Dendritic cell treated with granulocyte-macrophage colony-stimulating factor and Interleukin-4, amounts not matched to agents 40 ng/mL and 50 ng/mL, for 4 days (primary cell): ENCODE measurements around the gene FAM20C.
"Not testable (repeated sequence)": the region's sequence is repeated elsewhere in the genome, so short reads cannot be mapped to it uniquely, and the experiment has no call there.

Source experiments
- H3K27ac Mint-ChIP-seq: one replicate; pipeline ENCODE4 v1.8.0; 2022; ENCODE audit warnings: mild to moderate bottlenecking, mixed read lengths
- H3K27me3 Mint-ChIP-seq: one replicate; pipeline ENCODE4 v1.8.0; 2022; ENCODE audit warnings: mild to moderate bottlenecking, mixed read lengths
- H3K36me3 Mint-ChIP-seq: one replicate; pipeline ENCODE4 v1.8.0; 2022; ENCODE audit warnings: low read depth, mixed read lengths
- H3K4me1 Mint-ChIP-seq: one replicate; pipeline ENCODE4 v1.8.0; 2022; ENCODE audit warnings: low read depth, mixed read lengths
- H3K4me3 Mint-ChIP-seq: one replicate; pipeline ENCODE4 v1.8.0; 2022; ENCODE audit warnings: mild to moderate bottlenecking, moderate library complexity, mixed read lengths
- H3K9me3 Mint-ChIP-seq: one replicate; pipeline ENCODE4 v1.8.0; 2022; ENCODE audit warnings: mixed read lengths
- intact Hi-C: fragments of 100-400 bp; cut with micrococcal nuclease; formaldehyde crosslinking; loops from one replicate; pipeline ENCODE4 v1.15.0; 2022

Gene FAM20C

DNA sequence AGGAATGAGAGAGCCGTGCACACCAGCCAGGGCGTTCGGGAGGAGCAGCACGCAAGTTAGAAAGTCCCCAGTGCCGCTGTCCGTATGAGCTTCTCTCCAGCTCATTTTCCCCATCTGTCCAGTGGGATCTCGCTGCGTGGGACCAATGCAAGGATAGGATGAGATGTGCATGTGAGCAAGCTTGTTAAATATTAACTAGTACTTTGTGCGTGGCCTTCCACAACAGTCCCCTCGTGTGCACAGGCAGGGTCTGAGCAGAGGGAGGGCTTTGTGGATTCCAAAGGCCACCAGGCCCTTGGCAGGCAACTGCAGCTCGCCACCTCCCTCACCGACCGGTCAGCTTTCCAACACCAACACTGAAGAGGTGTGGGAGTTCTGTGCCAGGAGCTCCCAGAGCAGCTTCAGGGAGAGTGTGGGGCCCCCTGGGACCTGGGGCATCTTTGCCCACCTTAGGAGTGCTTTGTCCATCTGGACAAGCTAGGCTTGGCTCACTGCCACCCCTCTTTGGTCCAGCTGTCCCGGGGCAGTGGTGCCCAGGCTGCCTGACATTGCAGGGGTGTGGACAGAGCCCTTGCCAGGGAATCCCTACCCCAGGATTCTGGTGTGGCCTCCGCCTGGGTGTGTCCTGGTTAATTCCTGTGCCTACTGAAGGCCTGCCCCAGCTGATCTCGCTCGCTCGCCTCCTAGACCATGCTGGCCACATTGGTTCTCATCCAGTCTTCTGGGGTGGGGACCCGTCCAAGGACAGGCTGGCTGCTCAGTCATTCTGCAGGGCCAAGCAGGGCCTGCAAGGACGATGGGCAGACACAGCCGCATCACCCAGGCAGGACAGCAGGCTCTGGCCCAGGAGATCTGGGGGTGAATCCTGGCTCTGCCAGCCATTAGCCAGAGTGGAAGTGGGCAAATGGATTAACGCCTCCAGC, 5.3 kb downstream of the FAM20C start:
- no peaks in the 10 kb centered on the region for H3K9me3 Mint-ChIP-seq
- H3K27ac Mint-ChIP-seq, result no peak overlapping the region
- peaks cover 90% of the 10 kb centered on the region for H3K36me3 Mint-ChIP-seq
- intact Hi-C loops, result no loop called here
- H3K27me3 Mint-ChIP-seq, result peaks cover 2% of the 10 kb centered on the region
- H3K4me3 Mint-ChIP-seq, result no peak overlapping the region
- H3K4me1 Mint-ChIP-seq, result peaks cover 57% of the 10 kb centered on the region

GRCh38 chr7:199483-200249, 7.3 kb downstream of the FAM20C start:
- Mint-ChIP-seq H3K27me3 (no peaks in the 10 kb centered on the region), H3K36me3 (peaks cover 100% of the 10 kb centered on the region), H3K27ac (no peak overlapping the region), H3K9me3 (no peaks in the 10 kb centered on the region), H3K4me3 (no peak overlapping the region), H3K4me1 (peaks cover 44% of the 10 kb centered on the region)
- intact Hi-C loops, result no loop called here

GRCh38 chr7:200290-200689, 7.9 kb downstream of the FAM20C start:
- H3K36me3 Mint-ChIP-seq, result peaks cover 100% of the 10 kb centered on the region
- intact Hi-C loops, result no loop called here
- no peaks in the 10 kb centered on the region for H3K27me3 Mint-ChIP-seq
- H3K9me3 Mint-ChIP-seq, result no peaks in the 10 kb centered on the region
- no peak overlapping the region for H3K4me3 Mint-ChIP-seq
- no peak overlapping the region for H3K27ac Mint-ChIP-seq
- peaks cover 38% of the 10 kb centered on the region for H3K4me1 Mint-ChIP-seq

- no peaks in the 10 kb centered on the region for H3K9me3 Mint-ChIP-seq
- intact Hi-C loops, result no loop called here
- peaks cover 100% of the 10 kb centered on the region for H3K36me3 Mint-ChIP-seq
- no peaks in the 10 kb centered on the region for H3K27me3 Mint-ChIP-seq
- no peak overlapping the region for H3K27ac Mint-ChIP-seq
- H3K4me1 Mint-ChIP-seq, result peaks cover 34% of the 10 kb centered on the region
- H3K4me3 Mint-ChIP-seq, result no peak overlapping the region
These were observed 8.3 kb downstream of the FAM20C start for GRCh38 chr7:200704-201103.

DNA sequence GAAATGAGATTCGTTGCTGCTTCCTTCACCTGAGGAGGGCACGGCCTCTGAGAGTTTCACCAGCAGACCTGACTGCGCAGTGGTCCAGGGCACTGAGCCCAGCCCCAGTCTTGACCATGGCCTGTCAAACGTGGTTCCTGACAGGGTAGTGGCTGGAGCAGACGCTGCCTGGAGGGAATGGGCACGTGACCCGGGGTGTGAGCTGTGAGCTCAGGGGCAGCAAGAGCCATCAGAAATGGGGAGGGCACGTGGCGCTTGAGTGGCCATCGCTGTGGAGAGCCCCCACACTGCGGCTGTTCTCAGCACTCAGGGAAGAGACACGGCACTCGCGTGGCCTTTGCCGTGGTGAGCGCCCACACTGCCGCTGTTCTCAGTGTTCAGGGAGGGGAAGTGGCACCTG, 12.0 kb downstream of the FAM20C start:
- no peaks in the 10 kb centered on the region for H3K27me3 Mint-ChIP-seq
- H3K36me3 Mint-ChIP-seq, result peaks cover 100% of the 10 kb centered on the region
- H3K4me1 Mint-ChIP-seq, result peaks cover 27% of the 10 kb centered on the region
- no peak overlapping the region for H3K27ac Mint-ChIP-seq
- intact Hi-C loops, result no loop called here
- H3K9me3 Mint-ChIP-seq, result no peaks in the 10 kb centered on the region
- no peak overlapping the region for H3K4me3 Mint-ChIP-seq

DNA sequence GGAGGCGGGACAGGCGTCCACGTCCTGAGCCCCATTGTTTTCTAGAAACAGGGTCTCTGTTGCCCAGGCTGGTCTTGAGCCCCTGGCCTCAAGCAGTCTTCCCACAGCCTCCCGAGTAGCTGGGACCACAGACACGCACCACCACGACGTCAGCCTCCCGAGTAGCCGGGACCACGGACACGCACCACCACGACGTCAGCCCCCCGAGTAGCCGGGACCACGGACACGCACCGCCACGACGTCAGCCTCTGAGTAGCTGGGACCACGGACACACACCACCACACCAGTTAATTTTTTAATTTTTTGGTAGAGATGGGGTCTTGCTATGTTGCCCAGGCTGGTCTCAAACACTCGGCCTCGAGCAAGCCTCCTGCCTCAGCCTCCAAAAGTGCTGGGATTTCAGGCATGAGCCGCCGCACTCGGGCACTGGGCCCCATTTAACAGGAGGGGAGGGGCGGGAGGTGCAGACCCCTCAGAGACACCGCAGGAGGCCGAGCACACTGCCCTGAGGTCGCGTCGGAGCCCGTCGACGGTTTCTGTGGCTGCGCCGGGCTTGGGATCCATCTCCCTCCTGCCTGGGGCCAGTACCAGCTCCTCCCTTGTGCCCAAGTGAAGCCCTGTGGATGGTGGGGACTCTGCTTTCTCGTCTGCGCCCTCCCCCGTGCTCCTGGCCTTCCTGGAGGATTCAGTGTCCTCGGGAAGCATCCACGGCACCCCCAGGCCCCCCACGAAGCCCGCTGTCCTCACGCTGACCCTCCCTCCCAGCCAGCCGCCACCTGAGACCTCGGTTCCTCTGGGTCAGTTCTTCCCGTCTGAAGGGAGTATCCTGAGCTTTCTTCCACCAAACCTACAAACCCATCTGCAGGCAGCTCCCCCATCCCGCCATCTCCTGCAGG, 13.0 kb downstream of the FAM20C start:
- Mint-ChIP-seq H3K36me3 (peaks cover 100% of the 10 kb centered on the region), H3K4me3 (no peak overlapping the region), H3K4me1 (peaks cover 37% of the 10 kb centered on the region), H3K9me3 (no peaks in the 10 kb centered on the region), H3K27ac (no peak overlapping the region), H3K27me3 (no peaks in the 10 kb centered on the region)
- intact Hi-C loops, result no loop called here

DNA sequence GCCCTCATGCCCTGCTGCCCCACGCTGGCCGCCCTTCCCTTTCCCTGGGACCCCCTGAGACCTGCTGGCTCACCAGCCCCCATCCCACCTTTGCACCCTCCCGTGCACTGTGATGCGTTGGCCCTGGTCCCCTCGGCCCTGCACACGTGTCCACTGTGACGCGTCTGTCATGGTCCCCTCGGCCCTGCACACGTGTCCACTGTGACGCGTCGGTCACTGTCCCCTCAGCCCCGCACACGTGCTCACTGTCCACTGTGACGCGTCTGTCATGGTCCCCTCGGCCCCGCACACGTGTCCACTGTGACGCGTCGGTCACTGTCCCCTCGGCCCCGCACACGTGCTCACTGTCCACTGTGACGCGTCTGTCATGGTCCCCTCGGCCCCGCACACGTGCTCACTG, 14.0 kb downstream of the FAM20C start:
- H3K27ac Mint-ChIP-seq, intact Hi-C loops, H3K27me3 Mint-ChIP-seq, H3K4me3 Mint-ChIP-seq, H3K9me3 Mint-ChIP-seq: not testable (repeated sequence)
- H3K4me1 Mint-ChIP-seq, result peaks cover 39% of the 10 kb centered on the region
- H3K36me3 Mint-ChIP-seq, result peaks cover 100% of the 10 kb centered on the region

GRCh38 chr7:207418-208129, 15.2 kb downstream of the FAM20C start:
- Mint-ChIP-seq H3K27ac (no peak overlapping the region), H3K9me3 (no peaks in the 10 kb centered on the region), H3K27me3 (no peaks in the 10 kb centered on the region), H3K36me3 (peaks cover 100% of the 10 kb centered on the region), H3K4me3 (no peak overlapping the region), H3K4me1 (peaks cover 35% of the 10 kb centered on the region)
- intact Hi-C loops, result no loop called here

- intact Hi-C loops, result no loop called here
- Mint-ChIP-seq H3K36me3 (peaks cover 100% of the 10 kb centered on the region), H3K4me1 (peaks cover 41% of the 10 kb centered on the region), H3K4me3 (no peak overlapping the region), H3K27me3 (no peaks in the 10 kb centered on the region), H3K27ac (no peak overlapping the region), H3K9me3 (no peaks in the 10 kb centered on the region)
These were observed 15.8 kb downstream of the FAM20C start for GRCh38 chr7:208130-208673.

DNA sequence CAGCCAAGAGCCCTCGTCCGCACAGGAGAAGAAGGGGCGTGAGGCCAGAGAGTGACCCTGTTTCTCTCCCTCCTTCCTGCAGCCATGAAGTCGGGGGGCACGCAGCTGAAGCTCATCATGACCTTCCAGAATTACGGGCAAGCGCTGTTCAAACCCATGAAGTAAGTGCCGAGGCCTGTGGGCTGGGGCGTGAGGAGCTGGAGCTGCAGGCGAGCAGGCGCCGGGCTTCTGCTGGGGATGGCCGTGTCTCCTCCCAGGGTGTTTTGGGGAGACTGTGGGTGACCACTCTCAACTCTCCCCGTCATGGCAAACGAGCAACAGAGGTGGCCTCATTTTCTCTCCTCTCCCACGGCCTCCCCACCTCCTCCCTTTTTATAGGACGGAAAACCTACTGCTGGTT, 16.4 kb downstream of the FAM20C start:
- H3K27ac Mint-ChIP-seq, result no peak overlapping the region
- H3K4me1 Mint-ChIP-seq, result peaks cover 48% of the 10 kb centered on the region
- H3K36me3 Mint-ChIP-seq, result peaks cover 100% of the 10 kb centered on the region
- H3K4me3 Mint-ChIP-seq, result no peak overlapping the region
- H3K9me3 Mint-ChIP-seq, result no peaks in the 10 kb centered on the region
- H3K27me3 Mint-ChIP-seq, result no peaks in the 10 kb centered on the region
- intact Hi-C loops, result no loop called here

- Mint-ChIP-seq H3K27me3 (no peaks in the 10 kb centered on the region), H3K4me1 (peaks cover 54% of the 10 kb centered on the region), H3K9me3 (no peaks in the 10 kb centered on the region), H3K4me3 (no peak overlapping the region), H3K27ac (peak overlapping the region; percentile 75), H3K36me3 (peaks cover 100% of the 10 kb centered on the region)
- intact Hi-C loops, result no loop called here
These were observed 17.0 kb downstream of the FAM20C start for GRCh38 chr7:209416-209815.

DNA sequence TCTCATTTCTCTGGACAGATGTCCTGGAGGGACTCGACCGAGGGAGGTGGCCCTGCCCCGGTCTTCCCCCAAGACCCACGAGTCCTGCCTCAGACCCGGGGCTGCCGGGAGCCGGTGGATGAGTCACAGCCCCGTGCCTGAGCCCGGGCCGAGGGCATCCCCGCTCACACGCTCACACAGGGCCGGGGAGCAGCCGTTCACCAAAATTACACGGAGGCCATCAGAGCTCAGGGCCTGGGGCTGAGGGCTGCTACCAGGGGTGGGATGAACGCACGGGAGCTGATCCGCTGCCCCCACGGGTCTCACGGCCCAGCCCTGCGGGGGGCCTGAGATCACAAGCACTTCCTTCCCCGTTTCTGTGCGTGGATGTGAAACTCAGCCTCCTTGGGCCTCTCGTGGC, 17.5 kb downstream of the FAM20C start:
- no peaks in the 10 kb centered on the region for H3K9me3 Mint-ChIP-seq
- H3K4me3 Mint-ChIP-seq, result peak overlapping the region; percentile 17
- peaks cover 55% of the 10 kb centered on the region for H3K4me1 Mint-ChIP-seq
- H3K36me3 Mint-ChIP-seq, result peaks cover 100% of the 10 kb centered on the region
- intact Hi-C loops, result no loop called here
- H3K27me3 Mint-ChIP-seq, result no peaks in the 10 kb centered on the region
- H3K27ac Mint-ChIP-seq, result peak overlapping the region; percentile 75

DNA sequence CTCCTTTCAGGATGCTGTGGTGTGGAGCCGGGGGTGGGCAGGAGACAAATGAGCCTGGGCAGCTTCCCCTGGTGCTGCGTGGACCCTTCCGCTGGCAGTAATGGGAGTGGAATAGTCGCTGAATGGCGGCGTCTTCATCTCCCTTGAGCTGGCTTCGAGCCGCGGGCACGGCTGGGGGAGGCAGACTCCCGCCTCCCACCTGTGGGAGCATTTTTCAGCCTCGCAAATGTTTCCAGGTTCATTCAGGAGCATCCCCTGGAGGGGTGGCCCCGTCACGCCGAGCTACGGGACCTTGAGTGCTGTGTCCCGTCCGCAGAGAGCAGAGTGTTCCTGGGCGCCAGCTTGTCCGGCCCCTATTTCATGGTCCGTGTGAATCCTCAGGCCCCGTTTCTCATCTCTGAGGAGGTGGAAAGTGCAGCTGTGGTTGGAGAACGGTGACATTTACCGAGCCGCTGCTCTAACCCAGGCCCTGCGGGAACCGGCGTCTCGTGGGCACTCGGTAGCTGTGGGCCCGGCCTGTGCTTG, 18.1 kb downstream of the FAM20C start:
- intact Hi-C loops, result no loop called here
- Mint-ChIP-seq H3K4me3 (no peak overlapping the region), H3K36me3 (peaks cover 98% of the 10 kb centered on the region), H3K4me1 (peaks cover 55% of the 10 kb centered on the region), H3K27me3 (no peaks in the 10 kb centered on the region), H3K27ac (peak overlapping the region; percentile 75), H3K9me3 (no peaks in the 10 kb centered on the region)
